NCI-H187 treated with DMSO at 0.1 percent for 48 hours (cell line): Measurements from ENCODE around the gene SYT9.

Experiments
- DNase-seq: peaks from one replicate; lab custom pipeline; 2025; lab: John Stamatoyannopoulos, UW

SYT9 gene

GRCh38 chr11:7471071-7471470, 219.4 kb downstream of the SYT9 start:
- no peak for DNase-seq

- no peak for DNase-seq
Measured at GRCh38 chr11:7473717-7474116, 222.0 kb downstream of the SYT9 start.

- no peak for DNase-seq
Measured at GRCh38 chr11:7480113-7480512, 228.4 kb downstream of the SYT9 start.

GRCh38 chr11:7484131-7484530, 232.4 kb downstream of the SYT9 start:
- DNase-seq, result no peak

GRCh38 chr11:7484645-7485044, 232.9 kb downstream of the SYT9 start:
- DNase-seq, result no peak

- no peak for DNase-seq
Measured at GRCh38 chr11:7485186-7486097, 233.7 kb downstream of the SYT9 start, which contains the start of gene OLFML1. Gene OLFML1, plus strand, starts transcription at chr11:7485506. Its CDS starts 370 bp downstream, at chr11:7485876.

GRCh38 chr11:7486098-7486780, 234.5 kb downstream of the SYT9 start:
- DNase-seq, result no peak

- no peak for DNase-seq
Measured at GRCh38 chr11:7486781-7487140, 235.1 kb downstream of the SYT9 start.

- DNase-seq, result no peak
Measured at GRCh38 chr11:7487360-7487759, 235.7 kb downstream of the SYT9 start.

GRCh38 chr11:7488681-7489080, 237.0 kb downstream of the SYT9 start:
- DNase-seq, result no peak

GRCh38 chr11:7489376-7489775, 237.7 kb downstream of the SYT9 start:
- no peak for DNase-seq

GRCh38 chr11:7490054-7490453, 238.3 kb downstream of the SYT9 start:
- DNase-seq, result no peak

GRCh38 chr11:7490535-7490934, 238.8 kb downstream of the SYT9 start:
- no peak for DNase-seq

GRCh38 chr11:7492253-7492652, 240.5 kb downstream of the SYT9 start:
- no peak for DNase-seq

GRCh38 chr11:7493670-7494069, 242.0 kb downstream of the SYT9 start:
- DNase-seq, result no peak

GRCh38 chr11:7494086-7494745, 242.5 kb downstream of the SYT9 start:
- DNase-seq, result no peak

- no peak for DNase-seq
Measured at GRCh38 chr11:7495882-7496551, 244.3 kb downstream of the SYT9 start.

- no peak for DNase-seq
Measured at GRCh38 chr11:7498193-7498592, 246.5 kb downstream of the SYT9 start.

GRCh38 chr11:7499081-7499480, 247.4 kb downstream of the SYT9 start:
- DNase-seq, result no peak

- no peak for DNase-seq
Measured at GRCh38 chr11:7500251-7500650, 248.5 kb downstream of the SYT9 start.

GRCh38 chr11:7501251-7501650, 249.5 kb downstream of the SYT9 start:
- DNase-seq, result no peak

- no peak for DNase-seq
Measured at GRCh38 chr11:7501894-7502293, 250.2 kb downstream of the SYT9 start.
